ENCODE measurements around the gene ERG. TPM values are rescaled to one million over a fixed set of nuclear protein-coding genes. Genes with fewer than 3 reads are reported as not detected.

The ERG gene
- total RNA-seq, 1 donor from 2014 or later: 6.8 TPM

- no peaks in the 10 kb centered on the region for H3K27me3 Mint-ChIP-seq
- no peaks in the 10 kb centered on the region for H3K9me3 Mint-ChIP-seq
- no peak for DNase-seq (ENCODE audit: extremely low spot score, unreplicated experiment)
- TF ChIP-seq, protein P1, sequence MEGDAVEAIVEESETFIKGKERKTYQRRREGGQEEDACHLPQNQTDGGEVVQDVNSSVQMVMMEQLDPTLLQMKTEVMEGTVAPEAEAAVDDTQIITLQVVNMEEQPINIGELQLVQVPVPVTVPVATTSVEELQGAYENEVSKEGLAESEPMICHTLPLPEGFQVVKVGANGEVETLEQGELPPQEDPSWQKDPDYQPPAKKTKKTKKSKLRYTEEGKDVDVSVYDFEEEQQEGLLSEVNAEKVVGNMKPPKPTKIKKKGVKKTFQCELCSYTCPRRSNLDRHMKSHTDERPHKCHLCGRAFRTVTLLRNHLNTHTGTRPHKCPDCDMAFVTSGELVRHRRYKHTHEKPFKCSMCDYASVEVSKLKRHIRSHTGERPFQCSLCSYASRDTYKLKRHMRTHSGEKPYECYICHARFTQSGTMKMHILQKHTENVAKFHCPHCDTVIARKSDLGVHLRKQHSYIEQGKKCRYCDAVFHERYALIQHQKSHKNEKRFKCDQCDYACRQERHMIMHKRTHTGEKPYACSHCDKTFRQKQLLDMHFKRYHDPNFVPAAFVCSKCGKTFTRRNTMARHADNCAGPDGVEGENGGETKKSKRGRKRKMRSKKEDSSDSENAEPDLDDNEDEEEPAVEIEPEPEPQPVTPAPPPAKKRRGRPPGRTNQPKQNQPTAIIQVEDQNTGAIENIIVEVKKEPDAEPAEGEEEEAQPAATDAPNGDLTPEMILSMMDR (conservative IDR thresholded peaks at IDR 0.05): no peak
- no peak overlapping the region for H3K4me3 Mint-ChIP-seq
- H3K4me1 Mint-ChIP-seq (ENCODE audit: unreplicated experiment): peaks cover 3% of the 10 kb centered on the region
- H3K36me3 Mint-ChIP-seq: no peaks in the 10 kb centered on the region
- no peak overlapping the region for H3K27ac Mint-ChIP-seq
Measured at GRCh38 chr21:38388647-38389353, 109.5 kb downstream of the ERG start.

- no peak overlapping the region for H3K4me3 Mint-ChIP-seq
- DNase-seq (ENCODE audit: extremely low spot score, unreplicated experiment): no peak
- no peaks in the 10 kb centered on the region for H3K27me3 Mint-ChIP-seq
- H3K27ac Mint-ChIP-seq: no peak overlapping the region
- no peaks in the 10 kb centered on the region for H3K4me1 Mint-ChIP-seq (ENCODE audit: unreplicated experiment)
- TF ChIP-seq, protein P1 (conservative IDR thresholded peaks at IDR 0.05): no peak
- no peaks in the 10 kb centered on the region for H3K9me3 Mint-ChIP-seq
- peaks cover under 1% of the 10 kb centered on the region for H3K36me3 Mint-ChIP-seq
Measured at GRCh38 chr21:38388203-38388602, 110.1 kb downstream of the ERG start.

GRCh38 chr21:38386967-38387366, 111.3 kb downstream of the ERG start:
- TF ChIP-seq, protein P1 (conservative IDR thresholded peaks at IDR 0.05): no peak
- H3K27ac Mint-ChIP-seq: no peak overlapping the region
- H3K27me3 Mint-ChIP-seq: peaks cover 6% of the 10 kb centered on the region
- H3K36me3 Mint-ChIP-seq: peaks cover 6% of the 10 kb centered on the region
- no peak overlapping the region for H3K4me3 Mint-ChIP-seq
- DNase-seq (ENCODE audit: extremely low spot score, unreplicated experiment): no peak
- H3K9me3 Mint-ChIP-seq: no peaks in the 10 kb centered on the region
- H3K4me1 Mint-ChIP-seq (ENCODE audit: unreplicated experiment): no peaks in the 10 kb centered on the region

GRCh38 chr21:38385427-38386175, 112.7 kb downstream of the ERG start:
- no peaks in the 10 kb centered on the region for H3K9me3 Mint-ChIP-seq
- DNase-seq (ENCODE audit: extremely low spot score, unreplicated experiment): no peak
- H3K4me3 Mint-ChIP-seq: no peak overlapping the region
- H3K27ac Mint-ChIP-seq: no peak overlapping the region
- peaks cover 4% of the 10 kb centered on the region for H3K4me1 Mint-ChIP-seq (ENCODE audit: unreplicated experiment)
- peaks cover 6% of the 10 kb centered on the region for H3K27me3 Mint-ChIP-seq
- H3K36me3 Mint-ChIP-seq: peaks cover 6% of the 10 kb centered on the region
- TF ChIP-seq, protein P1 (conservative IDR thresholded peaks at IDR 0.05): no peak

DNA sequence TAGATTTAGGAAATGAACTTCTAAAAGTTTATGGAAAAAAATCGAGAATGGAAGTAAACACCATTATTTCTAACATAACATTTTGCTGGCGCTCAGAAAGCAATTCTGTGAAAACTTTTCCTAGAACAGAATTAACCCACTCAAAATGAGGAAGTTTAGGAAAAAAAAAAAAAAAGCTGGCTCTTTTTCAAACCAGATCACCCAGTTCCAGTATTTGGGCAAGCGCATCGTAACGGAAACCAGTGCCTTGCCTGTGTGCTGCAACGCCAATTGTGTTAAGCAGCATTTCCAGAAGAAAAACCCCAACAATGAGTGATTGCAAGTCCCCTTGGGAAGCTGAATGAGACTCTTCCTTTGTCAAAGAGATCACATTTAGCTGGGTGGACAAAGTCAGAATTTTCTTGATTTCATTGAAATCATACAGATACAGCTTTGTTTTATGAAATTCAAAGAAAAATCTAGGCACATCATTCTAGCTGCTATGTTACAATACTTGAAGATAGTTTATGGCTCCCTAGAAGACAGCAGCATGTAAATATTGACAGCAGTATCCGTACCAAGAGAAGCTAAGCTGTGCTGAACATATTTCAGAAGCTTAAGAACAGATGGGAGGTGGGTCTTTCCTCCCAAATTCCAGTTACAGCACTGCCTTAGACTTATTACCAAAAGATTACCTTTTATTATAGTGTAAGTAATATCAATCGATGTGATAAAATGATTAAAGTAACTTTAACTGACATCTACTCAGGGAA, 113.4 kb downstream of the ERG start:
- Mint-ChIP-seq H3K4me1 (ENCODE audit: unreplicated experiment) (peaks cover 10% of the 10 kb centered on the region), H3K9me3 (no peaks in the 10 kb centered on the region), H3K27ac (no peak overlapping the region), H3K36me3 (peaks cover 6% of the 10 kb centered on the region), H3K27me3 (peaks cover 6% of the 10 kb centered on the region), H3K4me3 (no peak overlapping the region)
- TF ChIP-seq, protein P1 (conservative IDR thresholded peaks at IDR 0.05): no peak
- no peak for DNase-seq (ENCODE audit: extremely low spot score, unreplicated experiment)
